Neutrophil (primary cell): ENCODE measurements around the gene DLEC1.
A peak's percentile ranks its signal among the peaks of the same experiment; 100 is the strongest.
"Not testable (repeated sequence)": the region's sequence is repeated elsewhere in the genome, so short reads cannot be mapped to it uniquely, and the experiment has no call there.

Experiments
- H3K27ac ChIP-seq: fragments of 200-600 bp; sonication (generic); 2 replicates; pipeline ENCODE4 v1.5.1; 2016; ENCODE audit warnings: mild to moderate bottlenecking, moderate library complexity
- H3K27me3 ChIP-seq: fragments of 200-600 bp; sonication (generic); 2 replicates; pipeline ENCODE4 v1.6.0; 2016; ENCODE audit warnings: mild to moderate bottlenecking
- H3K36me3 ChIP-seq: fragments of 200-600 bp; sonication (generic); 2 replicates; pipeline ENCODE4 v1.5.1; 2017
- H3K4me1 ChIP-seq, 2 experiments: fragments of 200-600 bp in 1 of 2; sonication (generic) in 1 of 2; 1 replicate in 1 of 2; 2 replicates in 1 of 2; pipeline versions ENCODE4 v1.5.1 to v1.6.1; 2013 to 2016; ENCODE audit warnings: low read depth in 1 of 2, low read length in 1 of 2, mild to moderate bottlenecking in 1 of 2, moderate library complexity in 1 of 2; ENCODE audit not compliant: control insufficient read depth in 1 of 2, insufficient read depth in 1 of 2
- H3K4me3 ChIP-seq, 2 experiments: fragments of 200-600 bp in 1 of 2; sonication (generic) in 1 of 2; 1 replicate in 1 of 2; 2 replicates in 1 of 2; pipeline ENCODE4 v1.5.1; 2013 to 2016; ENCODE audit warnings: low read depth in 1 of 2, low read length in 1 of 2, mild to moderate bottlenecking in 1 of 2, moderate library complexity in 1 of 2
- H3K9me3 ChIP-seq: fragments of 200-600 bp; sonication (generic); 2 replicates; pipeline ENCODE4 v1.5.1; 2016
- CTCF ChIP-seq: fragments of 200-600 bp; sonication (generic); IDR thresholded peaks from 2 replicates; pipeline ENCODE4 v1.5.1; 2016; ENCODE audit warnings: antibody characterized with exemption

Gene DLEC1

GRCh38 chr3:38130631-38131065, 91.6 kb downstream of the DLEC1 start:
- peaks cover 98% of the 10 kb centered on the region for H3K36me3 ChIP-seq
- H3K4me1 ChIP-seq: peaks cover 27 to 38% of the 10 kb centered on the region in 2 experiments
- no peak for TF ChIP-seq CTCF
- H3K9me3 ChIP-seq: no peaks in the 10 kb centered on the region
- no peak overlapping the region for H3K4me3 ChIP-seq
- peak overlapping the region; percentile 0 for H3K27ac ChIP-seq
- H3K27me3 ChIP-seq: no peaks in the 10 kb centered on the region

- no peak for TF ChIP-seq CTCF
- H3K27ac ChIP-seq: peak overlapping the region; percentile 23
- H3K4me3 ChIP-seq: no peak overlapping the region
- peaks cover 37 to 45% of the 10 kb centered on the region in 2 experiments for H3K4me1 ChIP-seq
- H3K27me3 ChIP-seq: no peaks in the 10 kb centered on the region
- no peaks in the 10 kb centered on the region for H3K9me3 ChIP-seq
- peaks cover 86% of the 10 kb centered on the region for H3K36me3 ChIP-seq
These were observed 92.8 kb downstream of the DLEC1 start for GRCh38 chr3:38131621-38132369.

GRCh38 chr3:38133209-38133556, 94.2 kb downstream of the DLEC1 start:
- H3K9me3 ChIP-seq: no peaks in the 10 kb centered on the region
- H3K36me3 ChIP-seq: peaks cover 73% of the 10 kb centered on the region
- H3K27ac ChIP-seq: peak overlapping the region; percentile 39
- H3K4me3 ChIP-seq: no peak overlapping the region
- peaks cover 47 to 54% of the 10 kb centered on the region in 2 experiments for H3K4me1 ChIP-seq
- TF ChIP-seq CTCF: no peak
- H3K27me3 ChIP-seq: no peaks in the 10 kb centered on the region

GRCh38 chr3:38133557-38134405, 94.8 kb downstream of the DLEC1 start:
- H3K9me3 ChIP-seq: no peaks in the 10 kb centered on the region
- no peak for TF ChIP-seq CTCF
- peak overlapping the region; percentile 39 for H3K27ac ChIP-seq
- H3K27me3 ChIP-seq: no peaks in the 10 kb centered on the region
- H3K4me1 ChIP-seq: peaks cover 47 to 55% of the 10 kb centered on the region in 2 experiments
- H3K36me3 ChIP-seq: peaks cover 67% of the 10 kb centered on the region
- no peak overlapping the region for H3K4me3 ChIP-seq

- H3K4me3 ChIP-seq: peak overlapping the region in 1 of 2 experiments; percentile 97
- not testable (repeated sequence) for H3K9me3 ChIP-seq
- peaks cover 58% of the 10 kb centered on the region for H3K36me3 ChIP-seq
These were observed 95.6 kb downstream of the DLEC1 start for GRCh38 chr3:38134517-38135143.

GRCh38 chr3:38135621-38136277, 96.7 kb downstream of the DLEC1 start:
- Histone ChIP-seq H3K27ac (peak overlapping the region; percentile 94), H3K4me3 (peak overlapping the region; percentile 88 to 97), H3K4me1 (peaks cover 59 to 73% of the 10 kb centered on the region in 2 experiments), H3K36me3 (peaks cover 54% of the 10 kb centered on the region)
- H3K9me3 ChIP-seq, H3K27me3 ChIP-seq: not testable (repeated sequence)

More at GRCh38 chr3:38134517-38135143, 95.6 kb downstream of the DLEC1 start:
- not testable (repeated sequence) for H3K27me3 ChIP-seq
- H3K4me1 ChIP-seq: peaks cover 48 to 62% of the 10 kb centered on the region in 2 experiments
- peak overlapping the region; percentile 94 for H3K27ac ChIP-seq
